Measurements from ENCODE around the gene NOSTRIN.
A peak's percentile ranks its signal among the peaks of the same experiment; 100 is the strongest.

The NOSTRIN gene

DNA sequence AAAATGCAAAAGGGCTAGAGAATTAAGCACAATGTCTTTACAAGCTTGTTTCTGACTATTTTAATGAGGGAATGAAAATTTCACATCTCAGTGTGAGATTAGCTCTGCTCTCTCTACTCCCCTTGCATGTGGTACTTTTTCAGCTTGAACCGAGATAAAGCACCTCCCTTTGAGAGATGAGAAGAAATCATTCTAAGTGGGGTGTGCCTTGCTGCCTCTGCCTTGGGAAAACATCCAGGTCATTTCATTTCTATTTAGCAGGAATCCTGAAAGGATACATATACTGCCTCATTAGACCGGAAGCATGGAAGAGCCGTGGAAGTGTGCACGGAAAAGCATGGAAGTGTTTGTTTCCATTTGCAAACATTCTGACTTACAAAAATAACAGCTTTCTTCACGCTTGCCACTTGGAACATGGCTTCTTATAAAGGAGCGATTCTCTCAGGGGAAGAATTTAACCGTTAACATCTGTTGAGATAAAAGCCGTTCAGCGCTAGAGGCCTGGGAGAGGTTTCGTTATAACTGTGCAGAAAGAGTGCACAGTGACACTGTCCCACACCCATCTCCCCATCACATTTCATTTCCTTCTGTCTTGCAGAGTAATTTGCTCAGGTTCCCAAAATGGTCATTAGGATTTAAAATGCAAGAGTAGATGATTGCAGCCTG, 16.7 kb downstream of the NOSTRIN start:
- Mint-ChIP-seq H3K27ac (no peak overlapping the region), H3K36me3 (ENCODE audit: insufficient read depth) (no peaks in the 10 kb centered on the region), H3K9me3 (no peaks in the 10 kb centered on the region), H3K27me3 (peaks cover 0 to 23% of the 10 kb centered on the region in 2 donors), H3K4me1 (ENCODE audit: low read depth in 2 of 2) (peaks cover 0 to 2% of the 10 kb centered on the region in 2 donors), H3K4me3 (no peak overlapping the region)
- DNase-seq (no peak), ATAC-seq (replicated peaks) (no peak)

DNA sequence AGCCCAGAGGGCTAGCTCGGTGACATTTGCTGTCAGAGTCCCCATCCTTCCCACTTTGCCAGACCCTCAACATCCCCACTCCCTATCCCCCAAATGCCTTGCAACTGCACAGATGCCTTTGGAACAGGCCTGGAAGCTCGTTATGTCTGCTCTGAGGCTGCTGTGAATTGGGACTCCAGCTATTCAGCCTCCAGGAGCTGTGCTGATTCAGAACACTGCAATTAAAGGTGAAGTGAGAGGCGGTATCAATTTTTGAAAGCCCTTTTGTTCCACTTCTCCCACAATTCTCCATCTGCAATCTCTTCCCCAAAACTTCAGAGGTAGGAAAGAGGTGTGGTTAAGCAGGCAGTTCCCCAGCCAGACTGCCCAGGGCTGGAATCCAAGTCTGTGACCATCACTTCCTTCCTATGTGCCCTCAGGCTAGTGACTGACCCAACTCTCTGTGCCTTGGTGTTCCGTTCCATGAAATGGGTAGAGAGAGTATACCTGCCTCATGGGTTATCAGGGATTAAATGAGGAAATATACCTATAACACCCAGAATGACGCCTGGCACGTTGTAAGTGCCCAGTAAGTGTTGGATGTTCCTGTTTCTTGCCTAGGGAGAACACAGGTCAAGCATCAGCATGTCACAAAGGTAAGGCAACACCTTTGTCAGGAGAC, 17.5 kb downstream of the NOSTRIN start:
- peaks cover 0 to 2% of the 10 kb centered on the region in 2 donors for H3K4me1 Mint-ChIP-seq (ENCODE audit: low read depth in 2 of 2)
- DNase-seq, result no peak
- ATAC-seq (replicated peaks), result no peak
- H3K27ac Mint-ChIP-seq, result no peak overlapping the region
- H3K9me3 Mint-ChIP-seq, result no peaks in the 10 kb centered on the region
- peaks cover 0 to 23% of the 10 kb centered on the region in 2 donors for H3K27me3 Mint-ChIP-seq
- no peak overlapping the region for H3K4me3 Mint-ChIP-seq
- H3K36me3 Mint-ChIP-seq (ENCODE audit: insufficient read depth), result no peaks in the 10 kb centered on the region

DNA sequence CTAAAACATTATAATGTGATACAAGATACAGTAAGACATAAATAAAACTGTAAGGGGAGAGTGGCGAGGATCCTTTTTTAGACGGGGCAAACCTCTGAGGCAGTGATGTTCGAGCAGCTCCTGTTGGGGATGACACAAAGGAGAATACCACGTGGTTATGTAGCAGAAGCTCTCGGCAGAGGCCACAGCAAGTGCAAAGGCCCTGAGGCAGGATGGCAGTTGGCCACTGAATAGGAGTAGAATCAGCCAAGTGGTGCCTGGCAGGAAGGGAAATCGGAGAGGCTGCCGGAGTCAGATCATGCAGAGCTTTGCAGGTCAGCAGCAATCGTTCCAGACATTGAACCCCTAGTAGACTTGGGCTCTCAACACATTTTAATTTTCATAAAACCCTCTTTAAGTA, 19.1 kb downstream of the NOSTRIN start:
- DNase-seq (no peak), ATAC-seq (replicated peaks) (no peak)
- Mint-ChIP-seq H3K36me3 (ENCODE audit: insufficient read depth) (no peaks in the 10 kb centered on the region), H3K4me3 (no peak overlapping the region), H3K27me3 (peaks cover 0 to 16% of the 10 kb centered on the region in 2 donors), H3K27ac (no peak overlapping the region), H3K4me1 (ENCODE audit: low read depth in 2 of 2) (peaks cover 0 to 2% of the 10 kb centered on the region in 2 donors), H3K9me3 (no peaks in the 10 kb centered on the region)

DNA sequence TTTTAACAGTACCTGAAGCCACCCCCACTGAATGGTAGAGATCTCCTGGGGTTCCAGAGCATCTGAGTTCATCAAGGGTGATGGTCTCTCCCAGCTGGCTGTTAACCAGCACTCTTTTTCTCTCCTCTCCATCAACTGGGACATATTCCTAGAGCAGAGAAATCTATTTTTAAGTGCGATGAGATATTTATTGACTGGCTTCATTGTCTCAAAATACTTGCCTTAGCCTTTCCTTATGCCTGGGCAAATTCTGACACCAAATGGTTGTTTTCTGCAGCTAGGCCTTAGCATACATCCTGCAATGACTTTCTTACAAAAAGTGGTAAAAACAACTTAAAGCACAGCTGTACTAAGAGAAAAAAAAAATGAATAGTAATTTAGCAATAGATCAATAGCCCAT, 19.6 kb downstream of the NOSTRIN start:
- H3K9me3 Mint-ChIP-seq, result no peaks in the 10 kb centered on the region
- ATAC-seq (replicated peaks) (no peak), DNase-seq (no peak)
- no peaks in the 10 kb centered on the region for H3K36me3 Mint-ChIP-seq (ENCODE audit: insufficient read depth)
- peaks cover 0 to 2% of the 10 kb centered on the region in 2 donors for H3K4me1 Mint-ChIP-seq (ENCODE audit: low read depth in 2 of 2)
- H3K4me3 Mint-ChIP-seq, result no peak overlapping the region
- peaks cover 0 to 14% of the 10 kb centered on the region in 2 donors for H3K27me3 Mint-ChIP-seq
- H3K27ac Mint-ChIP-seq, result no peak overlapping the region

DNA sequence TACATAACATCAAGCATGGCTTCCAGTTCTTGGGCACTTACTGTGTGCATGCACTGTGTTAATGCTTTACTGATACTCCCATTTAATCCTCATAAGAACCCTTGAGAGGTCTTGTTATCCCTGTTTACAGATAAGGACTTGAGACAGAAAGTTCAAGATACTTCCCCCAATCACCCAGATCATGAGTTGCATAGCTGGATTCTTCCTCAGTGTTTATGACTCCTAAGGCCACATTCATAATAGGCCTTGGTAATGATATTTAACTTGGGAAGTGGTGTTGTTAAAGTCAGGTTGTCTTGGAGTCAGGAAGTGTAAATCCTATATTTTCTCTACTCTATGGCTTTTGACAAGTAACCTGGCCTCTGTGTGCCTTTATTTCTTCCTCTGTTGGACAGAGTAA, 22.7 kb downstream of the NOSTRIN start:
- no peak overlapping the region for H3K4me3 Mint-ChIP-seq
- no peaks in the 10 kb centered on the region for H3K9me3 Mint-ChIP-seq
- H3K27ac Mint-ChIP-seq, result no peak overlapping the region
- ATAC-seq (replicated peaks) (no peak), DNase-seq (no peak)
- H3K36me3 Mint-ChIP-seq (ENCODE audit: insufficient read depth), result no peaks in the 10 kb centered on the region
- H3K4me1 Mint-ChIP-seq (ENCODE audit: low read depth in 2 of 2), result peaks cover 0 to under 1% of the 10 kb centered on the region in 2 donors
- peaks cover under 1 to 5% of the 10 kb centered on the region in 2 donors for H3K27me3 Mint-ChIP-seq

DNA sequence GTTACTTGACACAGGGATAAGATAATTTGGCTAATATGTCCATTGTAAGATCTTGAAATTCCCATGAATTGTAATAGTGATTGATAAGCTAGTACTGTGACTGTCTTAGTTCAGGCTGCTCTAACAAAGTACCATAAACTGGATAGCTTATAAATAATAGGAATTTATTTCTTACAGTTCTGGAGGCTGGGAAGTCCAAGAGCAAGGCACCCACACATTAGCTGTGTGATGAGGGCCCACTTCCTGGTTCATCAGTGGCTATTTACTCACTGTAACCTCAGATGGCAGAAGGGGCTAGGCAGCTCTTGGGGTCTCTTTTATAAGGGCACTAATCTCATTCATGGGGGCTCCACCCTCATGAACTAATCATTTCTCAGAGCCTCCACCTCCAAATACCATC, 28.5 kb downstream of the NOSTRIN start:
- no peak overlapping the region for H3K27ac Mint-ChIP-seq
- H3K27me3 Mint-ChIP-seq, result peaks cover 0 to 5% of the 10 kb centered on the region in 2 donors
- ATAC-seq (replicated peaks) (no peak), DNase-seq (no peak)
- no peaks in the 10 kb centered on the region for H3K4me1 Mint-ChIP-seq (ENCODE audit: low read depth in 2 of 2)
- H3K4me3 Mint-ChIP-seq, result no peak overlapping the region
- no peaks in the 10 kb centered on the region for H3K9me3 Mint-ChIP-seq
- no peaks in the 10 kb centered on the region for H3K36me3 Mint-ChIP-seq (ENCODE audit: insufficient read depth)

DNA sequence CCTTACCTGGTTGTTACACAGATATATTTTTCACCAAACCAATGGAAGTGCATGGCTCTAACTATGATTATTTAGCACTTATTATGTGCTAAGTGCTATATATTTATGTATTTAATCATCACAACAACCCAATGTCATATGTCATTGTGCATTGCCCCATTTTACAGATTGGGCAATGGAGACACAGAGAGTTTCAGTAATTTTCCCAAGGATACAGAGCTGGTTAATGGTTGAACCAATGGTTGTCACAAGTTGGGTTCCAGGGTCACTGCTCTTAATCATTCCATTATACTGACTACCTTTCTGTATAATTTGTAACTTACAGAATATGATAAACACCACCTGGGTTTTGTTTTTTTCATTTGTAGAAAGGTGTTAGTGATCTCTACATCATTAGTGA, 29.2 kb downstream of the NOSTRIN start:
- Mint-ChIP-seq H3K27me3 (peaks cover 0 to 5% of the 10 kb centered on the region in 2 donors), H3K4me1 (ENCODE audit: low read depth in 2 of 2) (no peaks in the 10 kb centered on the region), H3K9me3 (no peaks in the 10 kb centered on the region), H3K36me3 (ENCODE audit: insufficient read depth) (no peaks in the 10 kb centered on the region), H3K27ac (no peak overlapping the region), H3K4me3 (no peak overlapping the region)
- DNase-seq (no peak), ATAC-seq (replicated peaks) (no peak)

DNA sequence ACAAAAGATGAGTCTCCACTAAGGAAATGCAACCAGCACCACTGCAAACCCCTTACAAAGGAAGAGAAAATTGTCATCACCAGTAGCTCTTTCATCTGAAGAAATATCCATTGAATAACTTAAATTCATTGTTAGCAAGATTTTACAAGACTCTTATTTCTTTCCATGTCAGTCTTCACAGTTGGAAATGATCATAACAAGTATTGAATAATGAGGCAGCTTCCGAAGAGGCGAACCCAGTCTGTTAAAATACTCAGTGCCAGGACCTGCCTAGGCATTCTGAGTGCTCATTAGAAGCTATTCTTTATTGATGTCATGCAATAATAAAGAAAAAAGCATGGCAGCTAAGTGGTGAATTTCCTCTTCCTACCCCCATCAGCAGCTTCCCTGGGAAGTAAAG, 33.5 kb downstream of the NOSTRIN start:
- DNase-seq (no peak), ATAC-seq (replicated peaks) (no peak)
- H3K27me3 Mint-ChIP-seq, result peaks cover 0 to 5% of the 10 kb centered on the region in 2 donors
- H3K9me3 Mint-ChIP-seq, result no peaks in the 10 kb centered on the region
- no peak overlapping the region for H3K4me3 Mint-ChIP-seq
- no peak overlapping the region for H3K27ac Mint-ChIP-seq
- H3K36me3 Mint-ChIP-seq (ENCODE audit: insufficient read depth), result no peaks in the 10 kb centered on the region
- H3K4me1 Mint-ChIP-seq (ENCODE audit: low read depth in 2 of 2), result peaks cover 0 to 4% of the 10 kb centered on the region in 2 donors

DNA sequence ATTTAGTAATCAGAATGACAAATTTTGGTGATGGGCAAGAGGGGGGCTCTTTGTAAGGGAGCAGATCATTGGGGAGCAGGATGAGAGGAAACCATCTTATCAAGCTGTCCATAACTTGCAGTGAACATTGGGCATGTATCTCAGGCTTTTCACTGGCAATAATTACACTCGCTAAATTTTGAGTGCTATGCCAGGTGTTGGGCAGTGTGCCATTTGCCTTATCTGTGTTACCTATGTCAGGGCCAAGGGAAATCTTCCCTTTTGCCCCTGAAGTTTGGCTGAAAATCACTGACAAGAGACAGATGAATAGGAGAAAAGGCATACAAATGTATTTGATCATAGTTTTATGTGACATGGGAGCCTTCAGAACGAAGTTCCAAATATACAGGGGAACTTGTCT, 39.0 kb downstream of the NOSTRIN start:
- Mint-ChIP-seq H3K27ac (no peak overlapping the region), H3K36me3 (ENCODE audit: insufficient read depth) (no peaks in the 10 kb centered on the region), H3K4me1 (ENCODE audit: low read depth in 2 of 2) (peaks cover 0 to 4% of the 10 kb centered on the region in 2 donors), H3K9me3 (no peaks in the 10 kb centered on the region), H3K27me3 (peaks cover 0 to 5% of the 10 kb centered on the region in 2 donors), H3K4me3 (no peak overlapping the region)
- ATAC-seq (replicated peaks), result no peak
- no peak for DNase-seq

DNA sequence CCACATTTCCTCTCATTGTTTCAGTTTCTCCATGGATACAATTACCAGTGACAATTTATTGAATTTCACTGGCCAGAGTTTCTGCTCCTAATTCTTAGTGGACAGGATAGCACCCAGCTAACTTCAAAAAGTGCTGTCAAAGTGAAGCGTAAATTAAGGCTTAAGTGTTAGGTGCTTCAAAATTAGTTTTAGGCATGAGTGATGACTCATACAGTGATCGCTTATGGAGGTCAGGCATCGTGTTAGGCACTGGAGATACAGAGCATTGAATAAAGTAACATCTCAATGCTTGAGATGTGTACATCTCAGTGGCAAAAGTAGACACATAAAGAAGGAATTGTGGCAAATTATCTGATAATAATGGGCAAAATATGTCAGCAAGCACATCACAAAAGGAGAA, 40.8 kb downstream of the NOSTRIN start:
- no peaks in the 10 kb centered on the region for H3K36me3 Mint-ChIP-seq (ENCODE audit: insufficient read depth)
- peaks cover 0 to 4% of the 10 kb centered on the region in 2 donors for H3K4me1 Mint-ChIP-seq (ENCODE audit: low read depth in 2 of 2)
- DNase-seq, result no peak
- no peak overlapping the region for H3K27ac Mint-ChIP-seq
- peaks cover 0 to 5% of the 10 kb centered on the region in 2 donors for H3K27me3 Mint-ChIP-seq
- no peaks in the 10 kb centered on the region for H3K9me3 Mint-ChIP-seq
- H3K4me3 Mint-ChIP-seq, result no peak overlapping the region
- ATAC-seq (replicated peaks), result no peak

DNA sequence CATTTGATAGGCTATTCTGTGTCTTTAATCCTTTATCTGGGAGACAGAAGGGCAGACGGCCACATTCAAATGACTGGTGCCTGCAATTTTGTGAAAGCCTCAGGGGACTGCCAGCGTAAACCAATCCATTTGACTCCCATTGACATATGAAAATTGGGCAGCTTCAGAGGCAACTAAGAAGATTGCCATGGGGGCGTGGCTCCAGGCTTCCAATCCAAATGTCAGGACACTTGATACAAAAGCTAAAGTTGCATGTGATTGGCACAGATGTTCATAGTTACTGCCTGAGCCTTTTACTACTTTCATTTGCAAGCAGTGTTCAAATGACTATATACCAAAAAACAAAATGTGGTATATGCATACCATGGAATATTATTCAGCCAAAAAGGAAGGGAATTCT, 45.8 kb downstream of the NOSTRIN start:
- DNase-seq, result no peak
- Mint-ChIP-seq H3K4me1 (ENCODE audit: low read depth in 2 of 2) (no peaks in the 10 kb centered on the region), H3K36me3 (ENCODE audit: insufficient read depth) (no peaks in the 10 kb centered on the region), H3K4me3 (no peak overlapping the region), H3K27me3 (no peaks in the 10 kb centered on the region), H3K9me3 (no peaks in the 10 kb centered on the region), H3K27ac (no peak overlapping the region)
- ATAC-seq (replicated peaks), result no peak

DNA sequence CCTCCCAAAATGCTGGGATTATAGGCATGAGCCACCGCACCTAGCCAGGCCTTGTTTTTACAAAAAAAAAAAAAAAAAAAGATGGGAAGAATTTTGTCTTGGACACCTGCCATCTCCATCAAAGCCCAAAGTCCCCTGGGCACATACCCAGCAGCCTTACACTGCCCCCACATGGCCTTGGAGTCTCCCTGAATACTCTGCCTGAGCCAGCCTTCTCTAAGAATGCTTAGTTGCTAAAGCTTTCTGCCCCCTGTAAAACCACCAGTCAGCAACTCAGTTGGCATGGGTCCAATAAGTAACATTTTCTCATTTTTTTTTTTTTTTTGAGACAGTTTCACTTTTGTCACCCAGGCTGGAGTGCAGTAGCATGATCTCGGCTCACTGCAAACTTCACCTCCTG, 47.2 kb downstream of the NOSTRIN start:
- Mint-ChIP-seq H3K9me3 (no peaks in the 10 kb centered on the region), H3K27me3 (no peaks in the 10 kb centered on the region), H3K27ac (no peak overlapping the region), H3K4me3 (no peak overlapping the region), H3K4me1 (ENCODE audit: low read depth in 2 of 2) (no peaks in the 10 kb centered on the region), H3K36me3 (ENCODE audit: insufficient read depth) (no peaks in the 10 kb centered on the region)
- peak; percentile 31 for ATAC-seq (replicated peaks)
- DNase-seq, result no peak

DNA sequence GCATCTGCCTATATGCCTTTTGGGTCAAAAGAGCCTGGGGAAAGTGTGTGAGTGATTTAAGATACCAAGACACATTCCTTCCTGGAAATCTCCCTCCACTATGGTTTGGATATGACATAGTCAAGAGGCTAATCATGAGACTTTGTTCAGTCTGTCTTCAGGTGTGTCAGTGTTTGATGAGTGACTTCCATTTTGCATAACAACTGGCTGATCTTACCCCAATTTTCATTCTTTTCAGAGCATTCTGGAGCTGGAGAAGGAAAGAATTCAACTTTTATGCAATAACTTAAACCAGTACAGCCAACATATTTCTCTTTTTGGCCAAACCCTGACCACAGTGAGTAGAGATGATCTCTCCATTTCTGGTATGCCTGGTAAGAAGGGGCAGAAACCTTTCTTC, 48.4 kb downstream of the NOSTRIN start:
- H3K4me1 Mint-ChIP-seq (ENCODE audit: low read depth in 2 of 2), result no peaks in the 10 kb centered on the region
- no peak for ATAC-seq (replicated peaks)
- DNase-seq, result no peak
- H3K4me3 Mint-ChIP-seq, result no peak overlapping the region
- no peak overlapping the region for H3K27ac Mint-ChIP-seq
- H3K36me3 Mint-ChIP-seq (ENCODE audit: insufficient read depth), result no peaks in the 10 kb centered on the region
- no peaks in the 10 kb centered on the region for H3K27me3 Mint-ChIP-seq
- H3K9me3 Mint-ChIP-seq, result no peaks in the 10 kb centered on the region

DNA sequence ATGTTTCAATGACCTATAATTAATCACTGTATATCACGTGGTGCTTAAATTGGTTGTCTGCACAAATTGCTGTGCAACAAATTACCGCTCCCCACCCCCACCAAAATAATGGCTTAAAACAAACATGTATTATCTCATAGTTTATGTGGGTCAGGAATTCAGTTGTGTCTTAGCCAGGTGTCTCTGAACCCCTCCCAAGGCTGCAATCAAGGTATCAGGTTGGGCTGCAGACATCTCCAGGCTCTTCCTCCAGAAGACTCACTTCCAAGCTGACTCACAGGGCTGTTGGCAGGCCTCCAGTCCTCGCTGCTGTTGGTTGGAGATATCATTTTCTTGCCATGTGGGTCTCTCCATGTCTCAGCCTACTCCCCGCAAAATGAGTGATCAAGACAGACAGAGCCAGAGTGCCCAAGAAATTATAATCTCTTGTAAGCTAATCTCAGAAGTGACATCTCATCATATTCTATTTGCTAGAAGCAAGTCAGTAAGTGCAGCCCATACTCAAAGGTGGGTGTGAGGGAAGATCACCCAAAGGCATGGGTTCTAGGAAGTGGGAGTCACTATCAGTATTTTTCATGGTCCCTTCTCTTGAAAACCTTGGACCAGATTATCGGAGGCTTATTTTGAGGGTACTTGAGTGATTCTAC, 49.4 kb downstream of the NOSTRIN start:
- ATAC-seq (replicated peaks), result no peak
- no peaks in the 10 kb centered on the region for H3K36me3 Mint-ChIP-seq (ENCODE audit: insufficient read depth)
- H3K4me3 Mint-ChIP-seq, result no peak overlapping the region

More for the DNA sequence above, 49.4 kb downstream of the NOSTRIN start:
- Mint-ChIP-seq H3K27me3 (no peaks in the 10 kb centered on the region), H3K9me3 (no peaks in the 10 kb centered on the region), H3K4me1 (ENCODE audit: low read depth in 2 of 2) (no peaks in the 10 kb centered on the region), H3K27ac (no peak overlapping the region)
- no peak for DNase-seq
